SK-N-SH treated with all-trans-retinoic acid at 6 μM for 48 hours (cell line): ENCODE measurements around the gene SNAPC4.

Source experiments
- ARNTL ChIP-seq: fragments of 450-650 bp; formaldehyde crosslinking; IDR thresholded peaks from 2 replicates; pipeline ENCODE4 v1.5.0; 2020; ENCODE audit warnings: low read depth, mild to moderate bottlenecking, moderate library complexity, borderline replicate concordance
- BACH2 ChIP-seq: fragments of 250-450 bp; sonication (Bioruptor Pico); IDR thresholded peaks from 2 replicates; pipeline ENCODE4 v1.9.0; 2021; ENCODE audit warnings: mild to moderate bottlenecking, borderline replicate concordance
- CSDC2 ChIP-seq: fragments of 250-450 bp; sonication (Bioruptor Pico); IDR thresholded peaks from 2 replicates; pipeline ENCODE4 v1.5.0; 2020; ENCODE audit warnings: mild to moderate bottlenecking, moderate library complexity
- ESRRG ChIP-seq: fragments of 250-450 bp; sonication (Bioruptor Pico); IDR thresholded peaks from 2 replicates; pipeline ENCODE4 v1.6.1; 2021; ENCODE audit warnings: mild to moderate bottlenecking
- TOX ChIP-seq: fragments of 250-450 bp; sonication (Bioruptor Pico); IDR thresholded peaks from 2 replicates; pipeline ENCODE4 v1.8.0; 2021; ENCODE audit warnings: mild to moderate bottlenecking, moderate library complexity, borderline replicate concordance
- ZC3H10 ChIP-seq: fragments of 250-450 bp; sonication (Bioruptor Pico); IDR thresholded peaks from 2 replicates; pipeline ENCODE4 v1.5.1; 2021; ENCODE audit warnings: mild to moderate bottlenecking, moderate library complexity
- ZFP3 ChIP-seq: fragments of 250-450 bp; sonication (Bioruptor Pico); IDR thresholded peaks from 2 replicates; pipeline ENCODE4 v1.5.0; 2020; ENCODE audit warnings: mild to moderate bottlenecking, moderate library complexity
- ZFP30 ChIP-seq: fragments of 450-650 bp; formaldehyde crosslinking; IDR thresholded peaks from 2 replicates; pipeline ENCODE4 v1.5.0; 2022; ENCODE audit warnings: mild to moderate bottlenecking, moderate library complexity
- ZNF565 ChIP-seq: fragments of 450-650 bp; formaldehyde crosslinking; conservative IDR thresholded peaks from 2 replicates; pipeline ENCODE4 v1.5.0; 2020; ENCODE audit warnings: low read depth, mild to moderate bottlenecking, moderate library complexity
- ZNF70 ChIP-seq: fragments of 450-650 bp; formaldehyde crosslinking; IDR thresholded peaks from 2 replicates; pipeline ENCODE4 v1.5.0; 2020; ENCODE audit warnings: mild to moderate bottlenecking, moderate library complexity
- TF ChIP-seq, protein P1 (sequence below): fragments of 250-450 bp; sonication (Bioruptor Pico); IDR thresholded peaks from 2 replicates; pipeline ENCODE4 v1.8.0; 2021; ENCODE audit warnings: low read depth, mild to moderate bottlenecking, moderate library complexity, borderline replicate concordance
- TF ChIP-seq, protein P2 (sequence below): fragments of 250-450 bp; sonication (Bioruptor Pico); IDR thresholded peaks from 2 replicates; pipeline ENCODE4 v1.8.0; 2020; ENCODE audit warnings: mild to moderate bottlenecking, moderate library complexity, borderline replicate concordance

DNA sequence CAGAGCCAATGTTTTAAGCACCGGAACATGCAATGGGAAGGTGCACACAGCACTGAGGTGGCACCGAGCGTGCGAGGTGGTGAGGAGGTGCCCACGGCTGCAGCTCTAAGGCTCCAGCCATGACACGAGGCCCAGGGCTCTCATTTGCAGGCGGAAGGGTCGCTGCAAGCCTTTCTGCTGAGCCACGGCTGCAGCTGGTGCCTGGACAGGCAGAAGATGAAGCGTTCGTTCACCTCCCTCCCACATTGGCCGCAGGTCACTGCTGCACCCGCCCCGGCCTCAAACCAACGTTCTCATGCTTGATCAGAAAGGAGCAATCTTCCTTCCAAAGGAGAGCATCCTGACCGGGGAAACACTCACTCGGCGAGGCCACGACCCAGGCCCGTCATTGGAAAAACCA, 44.1 kb upstream of the SNAPC4 start:
- no peak for TF ChIP-seq ZFP30
- TF ChIP-seq ARNTL (CRISPR knock-in tag) = no peak
- TF ChIP-seq CSDC2 (CRISPR knock-in tag) = no peak
- TF ChIP-seq ESRRG = no peak
- no peak for TF ChIP-seq ZFP3
- TF ChIP-seq, protein P1, sequence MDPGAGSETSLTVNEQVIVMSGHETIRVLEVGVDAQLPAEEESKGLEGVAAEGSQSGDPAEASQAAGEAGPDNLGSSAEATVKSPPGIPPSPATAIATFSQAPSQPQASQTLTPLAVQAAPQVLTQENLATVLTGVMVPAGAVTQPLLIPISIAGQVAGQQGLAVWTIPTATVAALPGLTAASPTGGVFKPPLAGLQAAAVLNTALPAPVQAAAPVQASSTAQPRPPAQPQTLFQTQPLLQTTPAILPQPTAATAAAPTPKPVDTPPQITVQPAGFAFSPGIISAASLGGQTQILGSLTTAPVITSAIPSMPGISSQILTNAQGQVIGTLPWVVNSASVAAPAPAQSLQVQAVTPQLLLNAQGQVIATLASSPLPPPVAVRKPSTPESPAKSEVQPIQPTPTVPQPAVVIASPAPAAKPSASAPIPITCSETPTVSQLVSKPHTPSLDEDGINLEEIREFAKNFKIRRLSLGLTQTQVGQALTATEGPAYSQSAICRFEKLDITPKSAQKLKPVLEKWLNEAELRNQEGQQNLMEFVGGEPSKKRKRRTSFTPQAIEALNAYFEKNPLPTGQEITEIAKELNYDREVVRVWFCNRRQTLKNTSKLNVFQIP = no peak
- TF ChIP-seq, protein P2, sequence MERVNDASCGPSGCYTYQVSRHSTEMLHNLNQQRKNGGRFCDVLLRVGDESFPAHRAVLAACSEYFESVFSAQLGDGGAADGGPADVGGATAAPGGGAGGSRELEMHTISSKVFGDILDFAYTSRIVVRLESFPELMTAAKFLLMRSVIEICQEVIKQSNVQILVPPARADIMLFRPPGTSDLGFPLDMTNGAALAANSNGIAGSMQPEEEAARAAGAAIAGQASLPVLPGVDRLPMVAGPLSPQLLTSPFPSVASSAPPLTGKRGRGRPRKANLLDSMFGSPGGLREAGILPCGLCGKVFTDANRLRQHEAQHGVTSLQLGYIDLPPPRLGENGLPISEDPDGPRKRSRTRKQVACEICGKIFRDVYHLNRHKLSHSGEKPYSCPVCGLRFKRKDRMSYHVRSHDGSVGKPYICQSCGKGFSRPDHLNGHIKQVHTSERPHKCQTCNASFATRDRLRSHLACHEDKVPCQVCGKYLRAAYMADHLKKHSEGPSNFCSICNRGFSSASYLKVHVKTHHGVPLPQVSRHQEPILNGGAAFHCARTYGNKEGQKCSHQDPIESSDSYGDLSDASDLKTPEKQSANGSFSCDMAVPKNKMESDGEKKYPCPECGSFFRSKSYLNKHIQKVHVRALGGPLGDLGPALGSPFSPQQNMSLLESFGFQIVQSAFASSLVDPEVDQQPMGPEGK (CRISPR knock-in tag) = no peak
- TF ChIP-seq ZC3H10 (CRISPR knock-in tag) = no peak
- no peak for TF ChIP-seq BACH2 (CRISPR knock-in tag)
- TF ChIP-seq TOX (CRISPR knock-in tag) = no peak
- TF ChIP-seq ZNF565 (CRISPR knock-in tag) = no peak
- no peak for TF ChIP-seq ZNF70 (CRISPR knock-in tag)
